Mucosa of descending colon (tissue), 3 donors: ENCODE results near the gene ISCA1. TPM values are rescaled to one million over a fixed set of nuclear protein-coding genes. Genes with fewer than 3 reads are reported as not detected.

Experiments used
- ATAC-seq: fragments of 200-7000 bp; cut with Tn5 transposase; one replicate; pipeline ENCODE4 v1.9.1; 2020; ENCODE audit warnings: mild to moderate bottlenecking, moderate library complexity
- DNase-seq, 3 donors: peaks; one replicate each; pipeline ENCODE4 v3.0.0-alpha.2; 2020
- H3K36me3 ChIP-seq: fragments of 200-600 bp; one replicate; pipeline ENCODE4 v1.8.0; 2021; ENCODE audit warnings: low read depth, mild to moderate bottlenecking
- H3K4me1 ChIP-seq: fragments of 200-600 bp; one replicate; pipeline ENCODE4 v1.8.0; 2021; ENCODE audit warnings: low read depth, mild to moderate bottlenecking
- H3K4me3 ChIP-seq: fragments of 200-600 bp; one replicate; pipeline ENCODE4 v1.8.0; 2021; ENCODE audit warnings: mild to moderate bottlenecking
- H3K9me3 ChIP-seq: fragments of 200-600 bp; one replicate; pipeline ENCODE4 v1.8.0; 2021; ENCODE audit warnings: mild to moderate bottlenecking
- CTCF ChIP-seq: fragments of 200-600 bp; IDR thresholded peaks from one replicate; pipeline ENCODE4 v1.8.0; 2022; ENCODE audit warnings: antibody characterized with exemption, mild to moderate bottlenecking
- intact Hi-C, 2 donors: fragments of 100-400 bp; cut with DNase I in 1 of 2; cut with micrococcal nuclease in 1 of 2; formaldehyde crosslinking; loops; one replicate each; pipeline versions ENCODE4 v1.11.0 to v1.11.1; 2022; cut with DNase I, micrococcal nuclease
- total RNA-seq, 3 donors: library from RNA; stranded (reverse); fragmentation: NEBNext Ultra II Directional in 2 of 3; extraction: Animal tissue kit (Norgen Biotek cat#: 25700) in 2 of 3; gene quantifications; one replicate each; pipeline versions ENCODE4 v1.2.1 to v1.2.4, GENCODE V29; 2021 to 2023
- donor health status: DM: no; HTN: no; CAD: no; lungs with moderate emphysema.
- donor health status: DM: no; HTN: no; CAD: no.
- donor health status: DM: no; HTN: yes; CAD: no.

Gene ISCA1
- total RNA-seq, 3 donors from 2014 or later: 24.1 to 36.6 (median 31.4) TPM

DNA sequence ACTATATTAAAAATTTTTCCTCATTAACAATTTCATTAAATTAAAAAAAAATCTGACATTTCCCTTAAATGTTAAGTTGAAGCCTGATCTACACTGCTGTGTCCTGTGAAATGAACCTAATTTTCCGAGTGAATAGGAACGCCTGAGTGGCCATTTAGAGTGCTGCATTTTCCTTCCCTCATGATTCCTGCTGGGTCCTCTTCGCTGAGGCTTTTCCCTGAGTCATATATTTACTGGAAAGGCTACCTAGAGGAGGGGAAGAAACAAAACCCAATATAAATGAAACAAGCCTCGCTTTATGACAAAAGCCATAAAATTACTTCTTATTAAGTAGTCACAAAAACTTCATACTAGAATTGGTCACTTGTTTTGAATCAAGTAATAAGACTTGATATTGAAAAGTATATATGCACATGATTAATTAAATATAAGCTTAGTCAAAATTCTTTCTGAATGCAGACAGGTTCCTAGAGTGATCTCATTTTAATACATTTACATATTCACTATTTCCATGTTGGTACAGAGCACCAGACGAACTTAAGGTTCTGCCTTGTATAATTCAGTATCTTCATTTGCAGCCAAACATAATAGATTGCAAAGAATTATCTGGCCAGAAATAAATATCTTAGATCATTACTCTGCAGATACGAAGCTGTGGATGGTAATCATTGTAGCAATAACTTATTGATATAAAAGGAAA is 6.3 kb upstream of the ISCA1 start:
- intact Hi-C loops: no loop called here
- Histone ChIP-seq H3K36me3 (no peaks in the 10 kb centered on the region), H3K4me1 (no peaks in the 10 kb centered on the region), H3K9me3 (no peaks in the 10 kb centered on the region), H3K4me3 (no peak overlapping the region)
- no peak for TF ChIP-seq CTCF
- ATAC-seq (no peak), DNase-seq (no peak)

DNA sequence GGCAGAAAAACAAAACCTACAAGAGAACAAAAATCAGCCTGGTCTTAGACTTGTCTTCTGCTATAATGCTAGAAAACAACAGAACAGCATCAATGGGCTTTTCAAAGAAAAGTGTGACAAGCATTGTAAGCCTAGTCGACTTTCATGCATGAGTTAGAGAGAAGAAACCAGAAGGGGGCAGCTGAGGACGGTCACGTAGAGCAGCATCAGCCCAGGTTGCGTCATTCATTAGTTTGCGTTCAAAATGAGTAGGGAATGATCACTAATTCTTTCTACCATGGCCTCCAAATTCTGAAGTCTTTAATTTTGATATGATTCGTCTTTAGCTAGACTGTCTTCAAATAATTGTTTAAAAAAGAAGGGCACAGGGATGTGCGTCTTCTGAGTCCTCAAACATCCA is 4.7 kb upstream of the ISCA1 start:
- H3K36me3 ChIP-seq: no peaks in the 10 kb centered on the region
- DNase-seq (no peak), ATAC-seq (no peak)
- intact Hi-C loops: no loop called here
- TF ChIP-seq CTCF: no peak
- peaks cover 3% of the 10 kb centered on the region for H3K4me1 ChIP-seq
- no peak overlapping the region for H3K4me3 ChIP-seq
- no peaks in the 10 kb centered on the region for H3K9me3 ChIP-seq

- no peak for TF ChIP-seq CTCF
- H3K4me1 ChIP-seq: peaks cover 5% of the 10 kb centered on the region
- ATAC-seq: no peak
- no peak overlapping the region for H3K4me3 ChIP-seq
- no peak for DNase-seq
- no peaks in the 10 kb centered on the region for H3K9me3 ChIP-seq
- intact Hi-C loops: no loop called here
- no peaks in the 10 kb centered on the region for H3K36me3 ChIP-seq
These were observed 3.9 kb upstream of the ISCA1 start for GRCh38 chr9:86286278-86286677.

- TF ChIP-seq CTCF: no peak
- intact Hi-C loops: no loop called here
- H3K36me3 ChIP-seq: no peaks in the 10 kb centered on the region
- H3K4me1 ChIP-seq: peaks cover 11% of the 10 kb centered on the region
- ATAC-seq: no peak
- no peaks in the 10 kb centered on the region for H3K9me3 ChIP-seq
- no peak for DNase-seq
- H3K4me3 ChIP-seq: no peak overlapping the region
These were observed 2.9 kb upstream of the ISCA1 start for GRCh38 chr9:86285261-86285660.

GRCh38 chr9:86282979-86283535 is 719 bp upstream of the ISCA1 start:
- ATAC-seq (peak; percentile 49), DNase-seq (peak in 1 of 3 donors; percentile 14)
- no peaks in the 10 kb centered on the region for H3K36me3 ChIP-seq
- H3K9me3 ChIP-seq: no peaks in the 10 kb centered on the region
- TF ChIP-seq CTCF: no peak
- H3K4me1 ChIP-seq: peaks cover 16% of the 10 kb centered on the region
- intact Hi-C loops: loop anchor here in 1 of 2 donors (5.0 kb wide), 1 partner anchor 81 kb away; no protein-coding TSS in a partner anchor
- peak overlapping the region; percentile 46 for H3K4me3 ChIP-seq
